Measurements from ENCODE around the gene CHN2.

GRCh38 chr7:29412912-29413311, 218.3 kb downstream of the CHN2 start:
- TF ChIP-seq CTCF (IDR thresholded peaks at IDR 0.05) (no peak), POLR2A (IDR thresholded peaks at IDR 0.05) (no peak)

Data from upper lobe of left lung (tissue), 4 donors.